Measurements from ENCODE around the gene GLE1.

GLE1 gene

GRCh38 chr9:128497824-128498610, 6.5 kb upstream of the GLE1 start (continued):
- TF ChIP-seq ZBTB11 (tag by site-specific recombination; conservative IDR thresholded peaks at IDR 0.05; ENCODE audit: low read depth) (no peak), ZNF621 (tag by site-specific recombination; IDR thresholded peaks at IDR 0.05) (no peak), ZFP3 (tag by site-specific recombination; IDR thresholded peaks at IDR 0.05; ENCODE audit: low read depth) (no peak), KLF7 (tag by site-specific recombination; IDR thresholded peaks at IDR 0.05; ENCODE audit: borderline replicate concordance) (no peak)

GRCh38 chr9:128498911-128499310, 5.6 kb upstream of the GLE1 start:
- peaks cover 5 to 77% of the 10 kb centered on the region in 2 experiments for H3K36me3 ChIP-seq (ENCODE audit: control insufficient read depth in 2 of 2, insufficient read depth in 1 of 2, low read length in 2 of 2)
- H3K9me3 ChIP-seq (ENCODE audit: control insufficient read depth, insufficient read depth, low read depth, low read length), result no peaks in the 10 kb centered on the region
- no peak overlapping the region for H3K27ac ChIP-seq (ENCODE audit: extremely low read depth, low read depth, low read length)
- TF ChIP-seq ZNF423 (tag by site-specific recombination; IDR thresholded peaks at IDR 0.05) (no peak), PRDM10 (tag by site-specific recombination; IDR thresholded peaks at IDR 0.05) (0 out of 2 replicates have a peak, but pooled peaks have one; percentile 16)
- ChIA-PET CTCF (interaction anchor here (0.6 to 1.4 kb wide), 3 partner anchors 60 to 150 kb away, joined by 3 to 4 read pairs (median 3); no protein-coding TSS in a partner anchor), POLR2A (interaction anchor here (0.6 kb wide), 1 partner anchor 144 kb away, joined by 5 read pairs; no protein-coding TSS in a partner anchor)
- H3K4me1 ChIP-seq (ENCODE audit: control insufficient read depth, insufficient read depth, low read length), result no peaks in the 10 kb centered on the region
- H3K4me3 ChIP-seq (ENCODE audit: low read depth, low read length), result no peak overlapping the region

DNA sequence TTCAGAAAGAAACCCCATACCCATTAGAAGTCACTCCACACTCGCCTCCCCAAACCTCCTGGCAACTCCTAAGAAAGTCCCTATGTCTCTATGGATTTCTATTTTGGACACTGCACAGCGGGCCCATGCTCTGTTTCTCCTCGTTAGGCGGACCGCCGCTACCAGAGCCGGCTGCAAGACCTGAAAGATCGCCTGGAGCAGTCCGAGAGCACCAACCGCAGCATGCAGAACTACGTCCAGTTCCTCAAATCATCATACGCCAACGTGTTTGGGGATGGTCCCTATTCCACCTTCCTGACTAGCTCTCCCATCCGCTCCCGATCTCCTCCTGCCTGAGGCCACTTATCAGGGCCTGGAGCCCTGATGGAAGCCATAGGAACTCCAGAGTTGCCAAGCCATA, 4.6 kb upstream of the GLE1 start:
- ChIA-PET CTCF (no interaction called here), POLR2A (interaction anchor here (0.5 kb wide), 1 partner anchor 95 kb away, joined by 5 read pairs; no protein-coding TSS in a partner anchor)
- Histone ChIP-seq H3K27ac (ENCODE audit: extremely low read depth, low read depth, low read length) (no peak overlapping the region), H3K36me3 (ENCODE audit: control insufficient read depth in 2 of 2, insufficient read depth in 1 of 2, low read length in 2 of 2) (peaks cover 5 to 67% of the 10 kb centered on the region in 2 experiments), H3K9me3 (ENCODE audit: control insufficient read depth, insufficient read depth, low read depth, low read length) (no peaks in the 10 kb centered on the region), H3K4me3 (ENCODE audit: low read depth, low read length) (no peak overlapping the region), H3K4me1 (ENCODE audit: control insufficient read depth, insufficient read depth, low read length) (0 out of 2 replicates have a peak, but pooled peaks cover 2% of the 10 kb centered on the region)
- TF ChIP-seq ZNF157 (tag by site-specific recombination; IDR thresholded peaks at IDR 0.05) (no peak), GLI2 (tag by site-specific recombination; IDR thresholded peaks at IDR 0.05; ENCODE audit: borderline replicate concordance, low read depth) (no peak), ZNF18 (tag by site-specific recombination; IDR thresholded peaks at IDR 0.05) (no peak), FEZF1 (tag by site-specific recombination; IDR thresholded peaks at IDR 0.05) (no peak), SP3 (tag by site-specific recombination; IDR thresholded peaks at IDR 0.05) (no peak), GLIS2 (tag by site-specific recombination; IDR thresholded peaks at IDR 0.05) (no peak), ZNF169 (tag by site-specific recombination; IDR thresholded peaks at IDR 0.05) (no peak), EGR2 (tag by site-specific recombination; IDR thresholded peaks at IDR 0.05; ENCODE audit: low read depth) (no peak), ZNF391 (tag by site-specific recombination; IDR thresholded peaks at IDR 0.05; ENCODE audit: borderline replicate concordance, low read depth) (no peak)
- TF ChIP-seq, protein P1, sequence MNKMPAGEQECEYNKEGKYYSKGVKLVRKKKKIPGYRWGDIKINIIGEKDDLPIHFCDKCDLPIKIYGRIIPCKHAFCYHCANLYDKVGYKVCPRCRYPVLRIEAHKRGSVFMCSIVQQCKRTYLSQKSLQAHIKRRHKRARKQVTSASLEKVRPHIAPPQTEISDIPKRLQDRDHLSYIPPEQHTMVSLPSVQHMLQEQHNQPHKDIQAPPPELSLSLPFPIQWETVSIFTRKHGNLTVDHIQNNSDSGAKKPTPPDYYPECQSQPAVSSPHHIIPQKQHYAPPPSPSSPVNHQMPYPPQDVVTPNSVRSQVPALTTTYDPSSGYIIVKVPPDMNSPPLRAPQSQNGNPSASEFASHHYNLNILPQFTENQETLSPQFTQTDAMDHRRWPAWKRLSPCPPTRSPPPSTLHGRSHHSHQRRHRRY (tag by site-specific recombination; IDR thresholded peaks at IDR 0.05), result no peak

Data from HEK293 (cell line).